Measurements from ENCODE around the gene TNFSF12.

The TNFSF12 gene

GRCh38 chr17:7511108-7511507 lies 37.8 kb upstream of the TNFSF12 start:
- H3F3A ChIP-seq (ENCODE audit: insufficient read depth, low read length): 0 out of 2 replicates have a peak, but pooled peaks cover 2% of the 10 kb centered on the region
- DNase-seq: no peak
- no peak overlapping the region for H3K27ac ChIP-seq (ENCODE audit: low read length)
- H3K27me3 ChIP-seq (replicated peaks; ENCODE audit: insufficient read depth, low read length): no peaks in the 10 kb centered on the region
- no peak overlapping the region for H2AFZ ChIP-seq (ENCODE audit: low read length)
- no peak overlapping the region for H3K4me3 ChIP-seq (ENCODE audit: low read length)
- no peaks in the 10 kb centered on the region for H4K20me1 ChIP-seq (ENCODE audit: insufficient read depth, low read length)
- H3K9me3 ChIP-seq (replicated peaks; ENCODE audit: insufficient read depth, low read length): no peaks in the 10 kb centered on the region
- TF ChIP-seq EZH2phosphoT487 (IDR thresholded peaks at IDR 0.05; ENCODE audit: low read length) (no peak), EZH2 (optimal IDR thresholded peaks at IDR 0.05; ENCODE audit: low read depth, low read length) (no peak)
- H3K4me2 ChIP-seq (ENCODE audit: low read depth, low read length): no peak overlapping the region
- no peaks in the 10 kb centered on the region for H3K9me2 ChIP-seq (replicated peaks; ENCODE audit: insufficient read depth, low read length)
- peaks cover 12% of the 10 kb centered on the region for H3K36me3 ChIP-seq (replicated peaks; ENCODE audit: insufficient read depth, low read length)
- no peaks in the 10 kb centered on the region for H3K4me1 ChIP-seq (ENCODE audit: low read length)
- no peak overlapping the region for H3K9ac ChIP-seq (ENCODE audit: low read length)
- H3K79me2 ChIP-seq (ENCODE audit: low read length): no peaks in the 10 kb centered on the region

- DNase-seq: no peak
- no peak overlapping the region for H3K4me3 ChIP-seq (ENCODE audit: low read length)
- no peaks in the 10 kb centered on the region for H3K27me3 ChIP-seq (replicated peaks; ENCODE audit: insufficient read depth, low read length)
- H2AFZ ChIP-seq (ENCODE audit: low read length): no peak overlapping the region
- H4K20me1 ChIP-seq (ENCODE audit: insufficient read depth, low read length): no peaks in the 10 kb centered on the region
- no peaks in the 10 kb centered on the region for H3K9me2 ChIP-seq (replicated peaks; ENCODE audit: insufficient read depth, low read length)
- H3K79me2 ChIP-seq (ENCODE audit: low read length): no peaks in the 10 kb centered on the region
- 0 out of 2 replicates have a peak, but pooled peaks cover 2% of the 10 kb centered on the region for H3F3A ChIP-seq (ENCODE audit: insufficient read depth, low read length)
- peaks cover 12% of the 10 kb centered on the region for H3K36me3 ChIP-seq (replicated peaks; ENCODE audit: insufficient read depth, low read length)
- no peak overlapping the region for H3K4me2 ChIP-seq (ENCODE audit: low read depth, low read length)
- no peak overlapping the region for H3K27ac ChIP-seq (ENCODE audit: low read length)
- H3K9ac ChIP-seq (ENCODE audit: low read length): no peak overlapping the region
- TF ChIP-seq EZH2phosphoT487 (IDR thresholded peaks at IDR 0.05; ENCODE audit: low read length): no peak
- TF ChIP-seq EZH2 (optimal IDR thresholded peaks at IDR 0.05; ENCODE audit: low read depth, low read length): no peak
- TF ChIP-seq CTCF (IDR thresholded peaks at IDR 0.05; ENCODE audit: low read length): no peak
- no peaks in the 10 kb centered on the region for H3K9me3 ChIP-seq (replicated peaks; ENCODE audit: insufficient read depth, low read length)
- H3K4me1 ChIP-seq (ENCODE audit: low read length): no peaks in the 10 kb centered on the region
Observed at GRCh38 chr17:7512105-7512504, 36.8 kb upstream of the TNFSF12 start.

GRCh38 chr17:7512824-7513540 lies 35.9 kb upstream of the TNFSF12 start:
- no peaks in the 10 kb centered on the region for H4K20me1 ChIP-seq (ENCODE audit: insufficient read depth, low read length)
- no peaks in the 10 kb centered on the region for H3K9me2 ChIP-seq (replicated peaks; ENCODE audit: insufficient read depth, low read length)
- H3K79me2 ChIP-seq (ENCODE audit: low read length): no peaks in the 10 kb centered on the region
- H3F3A ChIP-seq (ENCODE audit: insufficient read depth, low read length): 0 out of 2 replicates have a peak, but pooled peaks cover 2% of the 10 kb centered on the region
- no peak overlapping the region for H3K4me2 ChIP-seq (ENCODE audit: low read depth, low read length)
- no peak overlapping the region for H3K9ac ChIP-seq (ENCODE audit: low read length)
- no peaks in the 10 kb centered on the region for H3K9me3 ChIP-seq (replicated peaks; ENCODE audit: insufficient read depth, low read length)
- no peak overlapping the region for H2AFZ ChIP-seq (ENCODE audit: low read length)
- H3K4me1 ChIP-seq (ENCODE audit: low read length): no peaks in the 10 kb centered on the region
- H3K4me3 ChIP-seq (ENCODE audit: low read length): no peak overlapping the region
- no peak overlapping the region for H3K27ac ChIP-seq (ENCODE audit: low read length)
- TF ChIP-seq EZH2 (optimal IDR thresholded peaks at IDR 0.05; ENCODE audit: low read depth, low read length) (no peak), EZH2phosphoT487 (IDR thresholded peaks at IDR 0.05; ENCODE audit: low read length) (no peak), CTCF (IDR thresholded peaks at IDR 0.05; ENCODE audit: low read length) (no peak)
- H3K27me3 ChIP-seq (replicated peaks; ENCODE audit: insufficient read depth, low read length): no peaks in the 10 kb centered on the region
- DNase-seq: no peak
- H3K36me3 ChIP-seq (replicated peaks; ENCODE audit: insufficient read depth, low read length): peaks cover 11% of the 10 kb centered on the region

GRCh38 chr17:7513850-7514419 lies 34.9 kb upstream of the TNFSF12 start:
- H4K20me1 ChIP-seq (ENCODE audit: insufficient read depth, low read length): no peaks in the 10 kb centered on the region
- DNase-seq: no peak
- H3K27me3 ChIP-seq (replicated peaks; ENCODE audit: insufficient read depth, low read length): no peaks in the 10 kb centered on the region
- H3K9me2 ChIP-seq (replicated peaks; ENCODE audit: insufficient read depth, low read length): no peaks in the 10 kb centered on the region
- H3K9me3 ChIP-seq (replicated peaks; ENCODE audit: insufficient read depth, low read length): no peaks in the 10 kb centered on the region
- no peaks in the 10 kb centered on the region for H3K79me2 ChIP-seq (ENCODE audit: low read length)
- no peak overlapping the region for H3K4me3 ChIP-seq (ENCODE audit: low read length)
- 0 out of 2 replicates have a peak, but pooled peaks cover 2% of the 10 kb centered on the region for H3F3A ChIP-seq (ENCODE audit: insufficient read depth, low read length)
- H3K4me1 ChIP-seq (ENCODE audit: low read length): no peaks in the 10 kb centered on the region
- H3K27ac ChIP-seq (ENCODE audit: low read length): no peak overlapping the region
- TF ChIP-seq CTCF (IDR thresholded peaks at IDR 0.05; ENCODE audit: low read length) (no peak), EZH2 (optimal IDR thresholded peaks at IDR 0.05; ENCODE audit: low read depth, low read length) (no peak)
- no peak overlapping the region for H2AFZ ChIP-seq (ENCODE audit: low read length)
- H3K36me3 ChIP-seq (replicated peaks; ENCODE audit: insufficient read depth, low read length): peaks cover 6% of the 10 kb centered on the region
- H3K9ac ChIP-seq (ENCODE audit: low read length): no peak overlapping the region
- H3K4me2 ChIP-seq (ENCODE audit: low read depth, low read length): no peak overlapping the region
